Right ventricle myocardium inferior (tissue), 1 donor: ENCODE measurements around the gene EPSTI1. TPM values are rescaled to one million over a fixed set of nuclear protein-coding genes. Genes with fewer than 3 reads are reported as not detected.

Experiments
- total RNA-seq: library from RNA; stranded (reverse); fragmentation: NEBNext Ultra II Directional; extraction: Animal tissue kit (Norgen Biotek cat#: 25700); gene quantifications from one replicate; pipeline ENCODE4 v1.2.1, GENCODE V29; 2021
- donor health status: DM: no; HTN: yes; CAD: no; lungs with severe emphysema.

The EPSTI1 gene
- total RNA-seq, 1 donor from 2014 or later, result 3.8 TPM

Other genes with a start within 250 kb of the EPSTI1 start
- gene FAM216B, start 210.7 kb downstream of the EPSTI1 start, total RNA-seq, result 3.1 TPM
- 35.6 TPM for gene DNAJC15, start 31.3 kb upstream of the EPSTI1 start, total RNA-seq